Head of caudate nucleus (tissue), 42 donors: Measurements from ENCODE around the gene ANKMY1.

ENCODE experiments used
- DNase-seq, 42 donors: peaks; one replicate each; pipeline versions ENCODE4 v3.0.0 to v3.0.0-alpha.2; 2020 to 2021; ENCODE audit warnings: mixed read lengths in 7 of 42
- intact Hi-C: fragments of 100-400 bp; cut with DNase I; formaldehyde crosslinking; loops from one replicate; pipeline ENCODE4 v1.15.0; 2022

Gene ANKMY1

GRCh38 chr2:240596080-240596460 is 38.3 kb upstream of the ANKMY1 start:
- intact Hi-C loops: no loop called here
- peak in 4 of 42 donors; percentile 3 to 23 (median 17) for DNase-seq

GRCh38 chr2:240595381-240596079 is 37.7 kb upstream of the ANKMY1 start:
- DNase-seq: peak in 22 of 42 donors; percentile 3 to 62 (median 36)
- intact Hi-C loops: no loop called here

GRCh38 chr2:240594511-240595380 is 37.0 kb upstream of the ANKMY1 start:
- intact Hi-C loops: no loop called here
- DNase-seq: peak in 16 of 42 donors; percentile 3 to 43 (median 17)

- intact Hi-C loops: no loop called here
- DNase-seq: peak in 15 of 42 donors; percentile 1 to 35 (median 10)
Observed at GRCh38 chr2:240593703-240594451, 36.1 kb upstream of the ANKMY1 start.

- intact Hi-C loops: no loop called here
- DNase-seq: peak in 15 of 42 donors; percentile 0 to 34 (median 10)
Observed at GRCh38 chr2:240593026-240593702, 35.4 kb upstream of the ANKMY1 start.

- peak in 2 of 42 donors; percentile 4 to 12 for DNase-seq
- intact Hi-C loops: no loop called here
Observed at GRCh38 chr2:240591784-240592183, 34.0 kb upstream of the ANKMY1 start.

GRCh38 chr2:240591226-240591625 is 33.4 kb upstream of the ANKMY1 start:
- DNase-seq: no peak
- intact Hi-C loops: no loop called here

GRCh38 chr2:240590681-240591111 is 32.9 kb upstream of the ANKMY1 start:
- DNase-seq: peak in 5 of 42 donors; percentile 1 to 19 (median 4)
- intact Hi-C loops: no loop called here

GRCh38 chr2:240589850-240590525 is 32.2 kb upstream of the ANKMY1 start:
- intact Hi-C loops: no loop called here
- peak in 3 of 42 donors; percentile 4 to 27 (median 5) for DNase-seq

GRCh38 chr2:240589375-240589774 is 31.6 kb upstream of the ANKMY1 start:
- DNase-seq: peak in 2 of 42 donors; percentile 2 to 4
- intact Hi-C loops: no loop called here

GRCh38 chr2:240588669-240589068 is 30.9 kb upstream of the ANKMY1 start:
- intact Hi-C loops: no loop called here
- no peak for DNase-seq

GRCh38 chr2:240588006-240588655 is 30.3 kb upstream of the ANKMY1 start:
- intact Hi-C loops: no loop called here
- DNase-seq: no peak

GRCh38 chr2:240586919-240587800 is 29.4 kb upstream of the ANKMY1 start:
- intact Hi-C loops: no loop called here
- DNase-seq: peak in 7 of 42 donors; percentile 15 to 65 (median 37)

GRCh38 chr2:240586198-240586918 is 28.6 kb upstream of the ANKMY1 start, which contains the start of gene CAPN10:
Gene CAPN10, plus strand, starts transcription at chr2:240586734. Its CDS starts 178 bp downstream, at chr2:240586912.
- intact Hi-C loops: no loop called here
- peak; percentile 96 to 100 (median 99) for DNase-seq

- intact Hi-C loops: no loop called here
- DNase-seq: no peak
Observed at GRCh38 chr2:240585681-240586197, 28.0 kb upstream of the ANKMY1 start.

GRCh38 chr2:240585101-240585500 is 27.3 kb upstream of the ANKMY1 start:
- DNase-seq: no peak
- intact Hi-C loops: no loop called here
